WERI-Rb-1 (cell line): ENCODE results near the gene METRN.

ENCODE experiments used
- DNase-seq: peaks from one replicate; pipeline ENCODE4 v3.0.0-alpha.2; 2020
- H3K27ac ChIP-seq: fragments of 250-450 bp; sonication (Bioruptor Pico); 2 replicates; pipeline ENCODE4 v1.5.1; 2020; ENCODE audit warnings: mild to moderate bottlenecking, moderate library complexity
- H3K27me3 ChIP-seq: fragments of 250-450 bp; sonication (Bioruptor Pico); 2 replicates; pipeline ENCODE4 v1.5.1; 2021; ENCODE audit warnings: mild to moderate bottlenecking, low read depth, moderate library complexity; ENCODE audit not compliant: insufficient read depth, severe bottlenecking
- H3K36me3 ChIP-seq: fragments of 250-450 bp; sonication (Bioruptor Pico); 2 replicates; pipeline ENCODE4 v1.5.1; 2020; ENCODE audit warnings: mild to moderate bottlenecking, moderate library complexity
- H3K4me3 ChIP-seq: 2 replicates; pipeline ENCODE4 v1.5.1; 2011; ENCODE audit warnings: low read depth, mild to moderate bottlenecking, control low read depth, low read length
- H3K9me3 ChIP-seq: fragments of 250-450 bp; sonication (Bioruptor Pico); 2 replicates; pipeline ENCODE4 v1.5.1; 2021; ENCODE audit warnings: mild to moderate bottlenecking, moderate library complexity; ENCODE audit not compliant: severe bottlenecking
- CTCF ChIP-seq: IDR thresholded peaks from 2 replicates; pipeline ENCODE4 v1.5.1; 2011; ENCODE audit warnings: low read depth, mild to moderate bottlenecking, control low read depth, inconsistent platforms, low read length

METRN gene

DNA sequence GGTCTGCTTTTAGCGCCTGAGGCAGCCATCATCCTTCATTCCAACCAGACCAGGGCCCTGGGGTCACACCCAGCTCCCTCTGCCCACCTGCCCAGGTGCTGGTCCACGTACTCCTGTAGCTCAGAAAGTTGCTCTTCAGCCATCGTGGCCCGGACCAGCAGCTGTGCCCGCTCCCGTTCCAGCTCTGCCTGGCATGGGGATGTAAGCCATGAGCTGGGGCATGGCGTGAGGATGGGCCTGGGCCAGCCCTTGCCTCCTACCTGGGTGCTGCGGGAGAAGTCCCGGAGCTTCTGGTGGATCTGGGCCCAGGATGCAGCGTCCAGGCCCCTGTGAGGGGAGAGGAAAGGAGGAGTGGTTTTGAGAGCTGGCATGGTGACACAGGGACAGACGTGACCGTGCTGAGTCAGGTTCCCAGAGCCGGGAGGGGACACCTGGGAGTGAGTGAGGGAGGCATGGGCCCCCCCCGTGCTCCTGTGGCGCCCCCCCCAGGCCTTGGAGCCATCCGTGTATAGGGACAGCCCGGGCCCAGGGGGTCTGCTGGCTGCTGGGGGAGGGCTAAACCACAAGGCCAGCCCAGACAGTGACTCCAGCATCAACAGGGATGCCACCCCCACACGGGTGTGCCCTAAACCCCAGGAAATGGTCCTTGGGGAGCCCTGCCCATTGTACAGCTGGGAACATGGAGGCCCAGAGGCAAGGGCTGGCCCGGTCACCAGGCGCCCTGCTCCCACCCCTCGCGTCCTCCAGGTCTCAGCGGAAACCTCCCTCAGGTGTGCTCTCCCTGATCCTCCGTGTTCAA is 8.1 kb downstream of the METRN start:
- H3K4me3 ChIP-seq = no peak overlapping the region
- TF ChIP-seq CTCF = no peak
- no peak overlapping the region for H3K27ac ChIP-seq
- DNase-seq = no peak
- H3K36me3 ChIP-seq = peaks cover 6% of the 10 kb centered on the region
- H3K27me3 ChIP-seq = no peaks in the 10 kb centered on the region
- H3K9me3 ChIP-seq = no peaks in the 10 kb centered on the region

- H3K27ac ChIP-seq = no peak overlapping the region
Measured at GRCh38 chr16:723695-724094, 8.8 kb downstream of the METRN start.

GRCh38 chr16:724188-725040 is 9.5 kb downstream of the METRN start:
- no peak for DNase-seq
- H3K4me3 ChIP-seq = no peak overlapping the region
- H3K27ac ChIP-seq = no peak overlapping the region
- H3K9me3 ChIP-seq = no peaks in the 10 kb centered on the region
- H3K27me3 ChIP-seq = no peaks in the 10 kb centered on the region
- TF ChIP-seq CTCF = no peak
- peaks cover 6% of the 10 kb centered on the region for H3K36me3 ChIP-seq

More at GRCh38 chr16:723695-724094, 8.8 kb downstream of the METRN start:
- H3K9me3 ChIP-seq = no peaks in the 10 kb centered on the region
- H3K27me3 ChIP-seq = no peaks in the 10 kb centered on the region
- no peak overlapping the region for H3K4me3 ChIP-seq
- no peak for DNase-seq
- TF ChIP-seq CTCF = no peak
- H3K36me3 ChIP-seq = peaks cover 6% of the 10 kb centered on the region

GRCh38 chr16:725041-725376 is 10.1 kb downstream of the METRN start:
- no peaks in the 10 kb centered on the region for H3K9me3 ChIP-seq
- H3K4me3 ChIP-seq = no peak overlapping the region
- no peaks in the 10 kb centered on the region for H3K27me3 ChIP-seq
- peaks cover 6% of the 10 kb centered on the region for H3K36me3 ChIP-seq
- no peak overlapping the region for H3K27ac ChIP-seq
- no peak for DNase-seq
- TF ChIP-seq CTCF = no peak

- H3K4me3 ChIP-seq = no peak overlapping the region
- no peak for DNase-seq
- no peaks in the 10 kb centered on the region for H3K9me3 ChIP-seq
- H3K27me3 ChIP-seq = no peaks in the 10 kb centered on the region
- peaks cover 9% of the 10 kb centered on the region for H3K36me3 ChIP-seq
- TF ChIP-seq CTCF = no peak
- H3K27ac ChIP-seq = no peak overlapping the region
Measured at GRCh38 chr16:725463-726187, 10.7 kb downstream of the METRN start.
